UCSD-AML1 (cell line): ENCODE results near the gene PARD6G.
"Not testable (repeated sequence)": the region's sequence is repeated elsewhere in the genome, so short reads cannot be mapped to it uniquely, and the experiment has no call there.

Experiments
- DNase-seq: peaks from one replicate; lab custom pipeline; 2025; ENCODE audit not compliant: unreplicated experiment; lab: John Stamatoyannopoulos, UW

The PARD6G gene

GRCh38 chr18:80247393-80247841 lies at the start of gene PARD6G:
TSS of gene PARD6G (minus strand) at chr18:80247514. CDS start at chr18:80247348, 166 bp downstream.
- peak; percentile 73 for DNase-seq

- not testable (repeated sequence) for DNase-seq
Measured at GRCh38 chr18:80262241-80263033, 15.1 kb upstream of the PARD6G start.

GRCh38 chr18:80259610-80260009 lies 12.3 kb upstream of the PARD6G start:
- DNase-seq: no peak

- DNase-seq: no peak
Measured at GRCh38 chr18:80258640-80259039, 11.3 kb upstream of the PARD6G start.

- DNase-seq: not testable (repeated sequence)
Measured at GRCh38 chr18:80257579-80258543, 10.5 kb upstream of the PARD6G start.

- no peak for DNase-seq
Measured at GRCh38 chr18:80254971-80255500, 7.7 kb upstream of the PARD6G start.

- no peak for DNase-seq
Measured at GRCh38 chr18:80253871-80254492, 6.7 kb upstream of the PARD6G start.

GRCh38 chr18:80253236-80253635 lies 5.9 kb upstream of the PARD6G start:
- DNase-seq: no peak

- DNase-seq: no peak
Measured at GRCh38 chr18:80252136-80252535, 4.8 kb upstream of the PARD6G start.

GRCh38 chr18:80251700-80252099 lies 4.4 kb upstream of the PARD6G start:
- no peak for DNase-seq

- DNase-seq: no peak
Measured at GRCh38 chr18:80250740-80251364, 3.5 kb upstream of the PARD6G start.

GRCh38 chr18:80249217-80250093 lies 2.1 kb upstream of the PARD6G start:
- DNase-seq: no peak

GRCh38 chr18:80246445-80247392 lies 595 bp downstream of the PARD6G start:
- DNase-seq: no peak

GRCh38 chr18:80245781-80246444 lies 1.4 kb downstream of the PARD6G start:
- no peak for DNase-seq

- DNase-seq: no peak
Measured at GRCh38 chr18:80244956-80245730, 2.2 kb downstream of the PARD6G start.

- no peak for DNase-seq
Measured at GRCh38 chr18:80244167-80244566, 3.1 kb downstream of the PARD6G start.

GRCh38 chr18:80243204-80243603 lies 4.1 kb downstream of the PARD6G start:
- no peak for DNase-seq
